Activated CD8-positive, alpha-beta memory T cell treated with anti-CD3 and anti-CD28 coated beads, Interleukin-2, amount 50 U/mL, for 1 hour (primary cell): ENCODE measurements around the gene SHANK3.

Source experiments
- DNase-seq: peaks from one replicate; pipeline ENCODE4 v3.0.0-alpha.2; 2020; ENCODE audit errors: extremely low read depth

Gene SHANK3

GRCh38 chr22:50678218-50678650 is 5.6 kb downstream of the SHANK3 start:
- DNase-seq: no peak

DNA sequence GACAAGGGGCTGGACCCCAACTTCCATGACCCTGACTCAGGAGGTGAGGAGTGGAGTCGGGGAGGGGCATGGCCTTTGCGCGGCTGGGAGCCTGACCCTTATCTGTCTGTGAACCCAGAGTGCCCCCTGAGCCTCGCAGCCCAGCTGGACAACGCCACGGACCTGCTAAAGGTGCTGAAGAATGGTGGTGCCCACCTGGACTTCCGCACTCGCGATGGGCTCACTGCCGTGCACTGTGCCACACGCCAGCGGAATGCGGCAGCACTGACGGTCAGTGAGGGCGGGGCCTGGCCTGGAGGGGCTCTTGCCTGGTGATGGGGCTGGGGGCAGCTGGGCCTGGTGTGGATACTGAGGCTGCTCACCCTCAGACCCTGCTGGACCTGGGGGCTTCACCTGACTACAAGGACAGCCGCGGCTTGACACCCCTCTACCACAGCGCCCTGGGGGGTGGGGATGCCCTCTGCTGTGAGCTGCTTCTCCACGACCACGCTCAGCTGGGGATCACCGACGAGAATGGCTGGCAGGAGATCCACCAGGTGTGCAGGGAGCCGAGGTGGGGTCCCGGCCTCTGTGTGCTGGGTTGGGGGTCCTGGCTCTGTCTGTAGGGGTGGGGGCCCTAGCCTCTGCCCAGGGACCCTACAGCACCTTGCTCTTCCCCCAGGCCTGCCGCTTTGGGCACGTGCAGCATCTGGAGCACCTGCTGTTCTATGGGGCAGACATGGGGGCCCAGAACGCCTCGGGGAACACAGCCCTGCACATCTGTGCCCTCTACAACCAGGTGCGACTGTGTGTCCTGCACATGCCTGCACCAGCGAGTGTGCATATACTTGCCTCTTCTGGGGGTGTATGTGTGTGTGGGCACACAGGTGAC is 6.3 kb downstream of the SHANK3 start:
- DNase-seq: no peak

- no peak for DNase-seq
Measured at GRCh38 chr22:50683086-50683993, 10.7 kb downstream of the SHANK3 start.

GRCh38 chr22:50683994-50684371 is 11.4 kb downstream of the SHANK3 start:
- no peak for DNase-seq

DNA sequence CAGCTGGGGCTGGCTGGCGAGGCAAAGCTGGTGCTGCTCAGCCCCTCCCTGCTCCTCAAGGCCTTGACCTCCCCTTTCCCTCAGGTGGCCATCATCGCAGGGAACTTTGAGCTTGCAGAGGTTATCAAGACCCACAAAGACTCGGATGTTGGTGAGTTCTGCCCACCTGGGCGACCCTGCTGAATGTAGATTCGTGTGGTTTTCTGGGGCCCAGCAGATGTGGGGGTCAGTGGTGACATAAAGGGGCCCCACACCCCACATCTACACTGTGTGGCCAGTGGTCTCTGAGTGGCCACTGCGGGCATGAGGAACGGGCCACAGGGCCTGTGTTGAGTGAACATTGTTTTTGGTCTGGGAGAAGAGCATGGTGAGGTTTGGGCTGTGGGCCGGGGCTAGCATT is 11.9 kb downstream of the SHANK3 start:
- no peak for DNase-seq

DNA sequence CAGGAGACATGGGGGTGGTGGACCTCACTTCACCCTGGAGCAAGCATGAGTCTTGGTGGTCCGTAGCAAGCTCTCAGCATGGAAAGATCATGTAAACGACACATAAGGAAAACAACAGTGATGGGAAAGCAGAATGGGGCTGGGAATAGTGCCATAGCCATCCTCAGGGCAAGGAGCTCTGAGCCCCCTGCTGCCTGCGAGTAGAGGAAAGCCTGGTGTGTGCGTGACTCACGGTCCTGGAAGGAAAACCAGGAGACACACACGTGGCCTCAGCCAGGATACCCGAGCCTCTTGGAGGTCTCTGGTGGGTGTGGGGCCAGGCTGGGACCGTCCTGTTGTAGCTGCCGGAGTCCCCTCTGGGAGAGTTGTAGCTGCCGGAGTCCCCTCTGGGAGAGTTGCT is 12.4 kb downstream of the SHANK3 start:
- no peak for DNase-seq

GRCh38 chr22:50686794-50687193 is 14.2 kb downstream of the SHANK3 start:
- no peak for DNase-seq

DNA sequence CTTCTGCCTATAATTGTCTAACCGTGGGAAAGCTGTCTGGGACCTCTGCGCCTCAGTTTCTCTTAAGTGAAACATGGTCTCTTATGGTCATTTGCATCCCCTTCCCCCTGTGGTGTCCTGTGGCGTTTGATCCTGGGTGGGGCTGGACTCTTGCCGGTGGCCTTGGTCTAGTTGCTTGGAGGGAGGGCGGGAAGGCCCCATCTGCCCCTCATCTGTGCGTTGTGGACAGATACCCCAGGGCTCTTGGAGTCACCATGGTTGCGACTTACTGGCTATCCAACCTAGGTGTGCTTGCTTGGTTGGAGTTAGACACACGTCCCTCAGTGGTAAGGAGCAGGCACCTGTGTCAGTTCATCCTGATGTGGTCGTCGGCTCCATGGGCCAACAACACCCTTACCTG is 15.2 kb downstream of the SHANK3 start:
- DNase-seq: no peak

GRCh38 chr22:50688448-50688847 is 15.8 kb downstream of the SHANK3 start:
- no peak for DNase-seq

DNA sequence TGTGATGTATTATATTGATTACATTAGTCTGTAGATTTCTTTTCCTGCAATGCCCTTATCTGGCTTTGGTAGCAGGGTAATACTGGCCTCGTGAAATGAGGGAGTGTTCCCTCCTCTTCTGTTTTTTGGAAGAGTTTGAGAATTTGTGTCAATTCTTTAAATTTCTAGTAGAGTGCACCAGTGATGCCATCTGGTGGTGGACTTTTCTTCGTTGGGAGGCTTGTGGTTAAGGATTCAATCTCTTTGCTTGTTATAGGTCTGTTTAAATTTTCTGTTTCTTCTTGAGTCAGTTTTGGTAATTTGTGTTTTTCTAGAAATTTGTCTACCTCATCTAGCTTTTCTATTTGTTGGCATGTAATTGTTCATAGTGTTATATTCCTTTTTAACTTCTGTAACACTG is 18.9 kb downstream of the SHANK3 start:
- no peak for DNase-seq

DNA sequence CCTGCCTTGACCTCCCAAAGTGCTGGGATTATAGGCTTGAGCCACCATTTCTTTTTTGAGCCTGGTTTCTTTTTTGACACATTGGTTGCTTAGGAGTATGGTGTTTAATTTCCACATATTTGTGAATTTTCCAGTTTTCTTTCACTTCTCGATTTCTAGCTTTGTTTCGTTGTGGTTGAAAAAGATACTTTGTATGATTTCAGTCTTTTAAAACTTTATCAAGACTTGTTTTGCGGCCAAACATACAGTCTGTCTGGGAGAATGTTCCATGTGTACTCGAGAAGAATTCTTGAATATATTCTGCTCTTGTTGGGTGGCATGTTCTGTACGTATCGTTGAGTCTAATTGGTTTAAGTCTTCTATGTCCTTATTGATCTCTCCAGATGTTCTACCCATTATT is 20.8 kb downstream of the SHANK3 start:
- no peak for DNase-seq

DNA sequence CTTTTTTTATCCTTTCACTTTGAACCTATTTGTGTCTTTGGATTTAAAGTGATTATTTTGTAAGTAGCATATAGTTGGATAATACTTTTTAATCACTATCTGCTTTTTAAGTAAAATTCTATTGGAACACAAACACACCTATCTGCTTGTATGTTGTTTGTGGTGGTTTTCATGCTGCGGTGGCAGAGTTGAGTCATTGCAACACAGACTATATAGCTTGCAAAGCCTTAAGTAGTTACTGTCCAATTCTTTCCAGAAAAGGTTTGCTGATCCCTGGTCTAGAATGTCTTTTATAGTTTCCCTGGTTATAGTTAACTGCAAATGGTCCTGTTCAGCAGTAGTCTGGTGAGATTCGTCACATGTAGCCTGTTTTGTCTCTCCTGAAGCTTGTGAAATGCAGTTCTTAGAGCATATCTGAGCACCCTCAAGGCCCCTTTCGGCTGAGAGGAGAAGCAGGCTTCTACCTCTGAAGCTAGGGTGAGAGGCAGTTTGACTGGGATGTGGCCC is 21.5 kb downstream of the SHANK3 start:
- no peak for DNase-seq

GRCh38 chr22:50694766-50695420 is 22.3 kb downstream of the SHANK3 start:
- DNase-seq: no peak

DNA sequence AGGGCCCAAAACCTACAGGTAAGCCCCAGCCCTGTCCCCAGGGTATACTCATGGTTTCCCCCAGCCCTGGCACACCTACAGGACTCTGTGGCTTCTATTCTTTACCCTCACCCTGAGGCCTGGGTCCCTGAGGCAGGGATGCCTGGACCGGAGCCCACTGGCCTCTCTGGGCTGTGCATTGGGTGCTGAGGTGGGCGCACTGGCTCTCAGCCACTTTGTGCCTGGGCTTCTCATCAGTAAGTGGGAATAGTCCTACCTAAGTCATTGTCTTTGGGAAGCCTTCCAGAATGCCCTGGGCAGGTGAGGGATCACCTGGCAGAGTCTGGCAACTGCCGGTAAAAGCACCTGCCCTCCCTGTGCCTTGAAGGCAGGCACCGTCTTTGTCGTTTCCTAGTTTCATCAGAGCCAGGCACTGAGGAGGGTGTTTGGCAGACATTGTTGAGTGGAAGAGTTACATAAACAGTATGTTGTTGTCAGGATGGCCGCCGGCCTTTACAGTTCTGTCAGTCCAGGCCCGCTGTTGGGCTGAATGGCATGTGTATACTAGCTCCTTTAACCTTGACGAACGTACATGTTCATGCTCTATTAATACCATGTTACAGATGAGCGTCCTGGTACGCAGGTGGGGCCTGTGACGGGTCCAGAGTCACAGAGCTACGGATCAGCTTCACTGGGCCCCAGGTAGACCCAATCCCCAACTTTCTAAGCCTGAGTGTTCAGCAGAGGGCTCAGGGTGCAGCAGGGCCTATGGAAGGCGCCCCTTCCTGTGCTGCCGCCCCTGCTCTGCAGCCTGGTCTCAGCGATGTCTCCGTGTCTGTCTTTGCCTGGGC is 23.0 kb downstream of the SHANK3 start:
- DNase-seq: no peak

- DNase-seq: no peak
Measured at GRCh38 chr22:50696251-50696798, 23.7 kb downstream of the SHANK3 start.

DNA sequence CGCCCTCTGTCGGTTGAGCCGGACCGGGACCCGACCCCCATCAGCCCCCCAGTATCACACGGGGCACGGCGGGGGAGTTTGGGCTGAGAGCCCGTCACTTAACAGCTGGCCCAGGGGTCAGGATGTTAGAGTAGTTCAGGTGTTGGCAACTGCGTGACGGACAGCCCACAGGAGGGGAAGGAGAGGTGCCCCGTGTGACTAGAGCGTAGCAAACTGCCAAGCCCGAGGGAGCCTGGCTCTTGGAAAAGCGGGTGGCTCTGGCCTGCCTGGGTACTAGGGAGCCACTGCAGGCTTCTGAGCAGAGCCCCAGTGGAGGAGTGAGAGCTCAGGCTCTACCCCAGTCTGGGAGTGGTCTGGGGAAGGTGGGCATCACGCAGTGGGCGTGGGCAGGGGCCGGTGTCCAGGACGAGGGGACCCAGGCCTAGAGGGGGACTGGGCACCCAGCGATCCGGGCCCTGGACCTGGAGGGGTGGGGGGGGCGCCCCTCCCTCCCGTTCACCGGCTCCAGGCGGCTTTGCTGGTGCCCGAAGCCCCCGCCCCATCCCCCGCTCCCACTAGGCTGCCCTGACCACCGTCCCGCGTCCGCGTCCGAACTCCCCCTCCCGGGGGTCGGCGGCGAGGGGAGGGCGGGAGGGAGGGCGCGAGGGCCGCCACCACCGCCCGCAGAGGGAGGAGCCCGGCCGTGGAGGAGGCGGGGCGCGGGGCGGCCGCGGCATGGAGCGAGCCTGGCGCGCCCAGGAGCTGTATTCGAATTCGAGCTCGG is 24.4 kb downstream of the SHANK3 start:
- no peak for DNase-seq

GRCh38 chr22:50697667-50698506 is 25.3 kb downstream of the SHANK3 start:
- DNase-seq: no peak

- DNase-seq: no peak
Measured at GRCh38 chr22:50698546-50698945, 25.9 kb downstream of the SHANK3 start.
